ENCODE measurements around the gene TWIST2. TPM values are rescaled to one million over a fixed set of nuclear protein-coding genes. Genes with fewer than 3 reads are reported as not detected.

TWIST2 gene
- polyA plus RNA-seq, 1 experiment, result 127 TPM

DNA sequence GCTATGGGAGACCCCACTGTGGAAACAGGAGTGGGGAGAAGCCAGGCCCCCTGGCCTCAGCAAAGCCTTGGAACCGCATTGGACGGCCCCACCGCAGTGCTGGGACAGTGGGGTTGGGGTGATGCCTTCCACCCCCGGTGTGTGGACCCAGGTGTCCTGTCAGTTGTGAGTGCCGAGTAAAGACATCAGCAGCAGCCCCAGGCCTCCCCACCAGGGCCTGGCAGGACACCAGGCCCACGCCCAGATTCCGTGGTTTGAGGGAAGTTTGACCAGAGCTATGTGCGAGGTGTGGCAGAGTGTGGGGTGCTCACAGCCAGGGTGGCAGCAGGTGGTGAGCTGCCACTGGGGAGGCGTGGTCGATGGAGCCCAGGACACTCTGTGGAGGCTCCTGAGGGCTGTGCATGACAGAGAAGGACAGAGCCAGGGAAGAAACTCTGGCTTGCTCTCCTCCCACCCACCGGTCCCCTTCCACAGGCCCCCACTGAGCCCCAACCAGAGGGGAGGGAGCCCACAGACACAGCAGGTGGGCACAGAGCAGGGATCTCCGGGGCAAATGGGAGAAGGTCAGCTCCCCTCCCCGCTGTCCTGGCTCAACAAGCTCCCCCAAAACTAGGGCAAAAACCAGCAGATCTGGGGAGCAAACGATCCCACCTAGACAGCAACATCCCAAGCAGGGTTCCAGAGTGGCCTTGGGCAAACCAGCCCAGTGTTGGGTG is 69.1 kb downstream of the TWIST2 start:
- Histone ChIP-seq H3K4me3 (ENCODE audit: low read depth, low read length) (no peak overlapping the region), H3K36me3 (ENCODE audit: control insufficient read depth, insufficient read depth, low read length) (peaks cover 16% of the 10 kb centered on the region), H3K27me3 (ENCODE audit: control insufficient read depth, insufficient read depth, low read length) (no peaks in the 10 kb centered on the region)
- TF ChIP-seq CTCF (IDR thresholded peaks at IDR 0.05; ENCODE audit: insufficient read depth, low read depth, low read length), result no peak
- POLR2A ChIA-PET, result no interaction called here
- no peak for DNase-seq (ENCODE audit: low read depth)
- CTCF ChIA-PET, result interaction anchor here (1.0 to 1.4 kb wide), 3 partner anchors 9 to 560 kb away, joined by 3 to 4 read pairs (median 4); no protein-coding TSS in a partner anchor

GRCh38 chr2:238919307-238919706 is 71.4 kb downstream of the TWIST2 start:
- DNase-seq (ENCODE audit: low read depth), result no peak
- 0 out of 2 replicates have a peak, but pooled peaks cover under 1% of the 10 kb centered on the region for H3K36me3 ChIP-seq (ENCODE audit: control insufficient read depth, insufficient read depth, low read length)
- TF ChIP-seq CTCF (IDR thresholded peaks at IDR 0.05; ENCODE audit: insufficient read depth, low read depth, low read length), result no peak
- ChIA-PET CTCF (interaction anchor here (1.2 to 2.1 kb wide), 2 partner anchors 27 to 83 kb away, joined by 5 to 8 read pairs; no protein-coding TSS in a partner anchor), POLR2A (no interaction called here)
- H3K4me3 ChIP-seq (ENCODE audit: low read depth, low read length), result no peak overlapping the region
- H3K27me3 ChIP-seq (ENCODE audit: control insufficient read depth, insufficient read depth, low read length), result no peaks in the 10 kb centered on the region

GRCh38 chr2:238920053-238920452 is 72.2 kb downstream of the TWIST2 start:
- TF ChIP-seq CTCF (IDR thresholded peaks at IDR 0.05; ENCODE audit: insufficient read depth, low read depth, low read length), result no peak
- POLR2A ChIA-PET, result no interaction called here
- DNase-seq (ENCODE audit: low read depth), result no peak
- no peaks in the 10 kb centered on the region for H3K27me3 ChIP-seq (ENCODE audit: control insufficient read depth, insufficient read depth, low read length)
- no peaks in the 10 kb centered on the region for H3K36me3 ChIP-seq (ENCODE audit: control insufficient read depth, insufficient read depth, low read length)
- CTCF ChIA-PET, result interaction anchor here (1.2 to 2.1 kb wide), 2 partner anchors 26 to 83 kb away, joined by 5 to 8 read pairs; no protein-coding TSS in a partner anchor
- H3K4me3 ChIP-seq (ENCODE audit: low read depth, low read length), result no peak overlapping the region

DNA sequence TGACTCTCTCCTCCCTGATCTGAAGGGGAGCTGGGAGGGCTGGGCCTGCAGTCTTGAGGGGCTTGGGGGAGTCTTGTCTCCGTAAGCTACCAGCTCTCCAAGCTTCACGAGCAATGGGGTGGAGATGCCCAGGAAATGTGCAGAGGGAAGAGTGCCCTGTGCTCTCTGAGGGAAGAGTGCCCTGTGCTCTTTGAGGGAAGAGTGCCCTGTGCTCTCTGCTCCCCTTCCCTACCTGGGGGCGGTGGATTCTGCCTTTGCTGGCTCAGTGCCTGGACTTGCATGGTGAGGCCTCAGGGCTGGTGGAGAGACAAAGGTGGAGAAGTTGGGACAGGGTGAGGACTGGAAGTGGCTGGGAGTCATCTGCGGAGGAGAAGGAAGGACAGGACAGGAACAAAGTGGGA is 72.7 kb downstream of the TWIST2 start:
- no peak for DNase-seq (ENCODE audit: low read depth)
- Histone ChIP-seq H3K4me3 (ENCODE audit: low read depth, low read length) (no peak overlapping the region), H3K36me3 (ENCODE audit: control insufficient read depth, insufficient read depth, low read length) (no peaks in the 10 kb centered on the region), H3K27me3 (ENCODE audit: control insufficient read depth, insufficient read depth, low read length) (no peaks in the 10 kb centered on the region)
- ChIA-PET POLR2A (no interaction called here), CTCF (interaction anchor here (1.2 to 2.1 kb wide), 3 partner anchors 25 to 82 kb away, joined by 3 to 8 read pairs (median 5); no protein-coding TSS in a partner anchor)
- no peak for TF ChIP-seq CTCF (IDR thresholded peaks at IDR 0.05; ENCODE audit: insufficient read depth, low read depth, low read length)

GRCh38 chr2:238921259-238921658 is 73.4 kb downstream of the TWIST2 start:
- ChIA-PET POLR2A (no interaction called here), CTCF (interaction anchor here (1.2 to 2.1 kb wide), 2 partner anchors 25 to 51 kb away, joined by 3 to 8 read pairs; no protein-coding TSS in a partner anchor)
- H3K27me3 ChIP-seq (ENCODE audit: control insufficient read depth, insufficient read depth, low read length), result no peaks in the 10 kb centered on the region
- no peaks in the 10 kb centered on the region for H3K36me3 ChIP-seq (ENCODE audit: control insufficient read depth, insufficient read depth, low read length)
- DNase-seq (ENCODE audit: low read depth), result no peak
- no peak overlapping the region for H3K4me3 ChIP-seq (ENCODE audit: low read depth, low read length)
- TF ChIP-seq CTCF (IDR thresholded peaks at IDR 0.05; ENCODE audit: insufficient read depth, low read depth, low read length), result no peak
